K562 (cell line): Measurements from ENCODE around the gene C20orf173. TPM values are rescaled to one million over a fixed set of nuclear protein-coding genes. Genes with fewer than 3 reads are reported as not detected.

Source experiments
- ATAC-seq: fragments of 200-7000 bp; cut with Tn5 transposase; 3 replicates; pipeline ENCODE4 v1.9.1; 2020; ENCODE audit warnings: moderate library complexity
- BruUV-seq: library from RNA; stranded (reverse); fragments of 400-500 nt; replicated peaks from 2 replicates; lab custom pipeline; 2021; lab: Mats Ljungman, UMichigan
- CTCF ChIA-PET: fragments of 300-600 bp; formaldehyde crosslinking; extraction: SDS; loops from one replicate; lab custom pipeline; 2021; ENCODE audit warnings: low intra/inter-chr PET ratio; lab: Yijun Ruan, JAX
- POLR2A ChIA-PET: fragments of 300-600, 350-650 bp; sonication (Branson Sonifier 250); formaldehyde crosslinking; extraction: SDS; loops from one replicate; lab custom pipeline; 2021; ENCODE audit warnings: antibody characterized with exemption, inconsistent platforms; lab: Yijun Ruan, JAX
- DNase-seq, 4 experiments: peaks; one replicate each; pipeline versions ENCODE4 v3.0.0 to v3.0.0-alpha.2; 2011 to 2018; ENCODE audit warnings: low spot score in 3 of 4, mixed read lengths in 3 of 4; ENCODE audit errors: extremely low read depth in 1 of 4
- FAIRE-seq: peaks from 2 replicates; lab custom pipeline; 2011; peaks lifted over from hg19 to GRCh38; lab: Jason Lieb, UNC
- H2AFZ ChIP-seq: 2 replicates; pipeline ENCODE4 v1.6.0; 2011; ENCODE audit warnings: low read depth, low read length, control low read depth, inconsistent platforms
- H3K27ac ChIP-seq: fragments of 200-600 bp; 3 replicates; pipeline ENCODE4 v1.8.0; 2011; ENCODE audit warnings: low read depth, mild to moderate bottlenecking, control low read depth, inconsistent platforms, low read length, moderate library complexity, mixed read lengths; ENCODE audit errors: extremely low read depth
- H3K27me3 ChIP-seq, 2 experiments: fragments of 300-600 bp in 1 of 2; 2 replicates in 1 of 2; 3 replicates in 1 of 2; pipeline versions ENCODE4 v1.6.0 to v1.8.0; 2011; ENCODE audit warnings: inconsistent platforms in 2 of 2, low read length in 2 of 2, mild to moderate bottlenecking in 1 of 2, mixed read lengths in 1 of 2, moderate library complexity in 1 of 2; ENCODE audit not compliant: control insufficient read depth in 2 of 2, insufficient read depth in 2 of 2
- H3K36me3 ChIP-seq: fragments of 300-600 bp; 3 replicates; pipeline ENCODE4 v1.8.0; 2011; ENCODE audit warnings: mild to moderate bottlenecking, low read length, inconsistent platforms; ENCODE audit not compliant: control insufficient read depth, insufficient read depth
- H3K4me1 ChIP-seq, 2 experiments: fragments of 200-600 bp in 1 of 2; replicated peaks in 1 of 2; 2 replicates in 1 of 2; 3 replicates in 1 of 2; pipeline versions ENCODE4 v1.5.1 to v1.8.0; 2011; ENCODE audit warnings: inconsistent platforms in 2 of 2, low read length in 2 of 2, mild to moderate bottlenecking in 1 of 2, mixed read lengths in 1 of 2, moderate library complexity in 1 of 2; ENCODE audit not compliant: control insufficient read depth in 2 of 2, insufficient read depth in 2 of 2
- H3K4me2 ChIP-seq: 2 replicates; pipeline ENCODE4 v1.6.1; 2011; ENCODE audit warnings: low read length, control low read depth, inconsistent platforms, mixed read lengths; ENCODE audit not compliant: insufficient read depth
- H3K4me3 ChIP-seq: fragments of 200-600 bp; sonication (generic), shearing (Covaris generic); 2 replicates; pipeline ENCODE4 v1.5.1; 2016; ENCODE audit warnings: control low read depth, inconsistent platforms
- H3K79me2 ChIP-seq: fragments of 200-600 bp; 3 replicates; pipeline ENCODE4 v1.8.0; 2011; ENCODE audit warnings: low read length, inconsistent platforms; ENCODE audit not compliant: control insufficient read depth, insufficient read depth
- H3K9ac ChIP-seq, 2 experiments: 2 replicates each; pipeline versions ENCODE4 v1.6.0 to v1.6.1; 2011; ENCODE audit warnings: low read depth in 2 of 2, low read length in 2 of 2, control low read depth in 1 of 2, inconsistent platforms in 1 of 2, mild to moderate bottlenecking in 1 of 2, mixed read lengths in 1 of 2; ENCODE audit not compliant: insufficient read depth in 1 of 2
- H3K9me1 ChIP-seq: one replicate; pipeline ENCODE4 v1.6.0; 2011; ENCODE audit warnings: inconsistent platforms, mild to moderate bottlenecking, low read length, moderate library complexity; ENCODE audit not compliant: control insufficient read depth, insufficient read depth
- H3K9me3 ChIP-seq: replicated peaks from 2 replicates; pipeline ENCODE4 v1.5.1; 2011; ENCODE audit warnings: low read depth, low read length, inconsistent platforms; ENCODE audit not compliant: control insufficient read depth, insufficient read depth
- H4K20me1 ChIP-seq: replicated peaks from 2 replicates; pipeline ENCODE4 v1.6.1; 2011; ENCODE audit warnings: low read length, inconsistent platforms, mixed read lengths; ENCODE audit not compliant: control insufficient read depth, insufficient read depth
- CEBPB ChIP-seq: fragments of 450-650 bp; IDR thresholded peaks from 2 replicates; pipeline ENCODE4 v1.6.1; 2016; ENCODE audit warnings: missing genetic modification characterization, missing compliant biosample characterization
- CEBPG ChIP-seq, 3 experiments: fragments of 200-800 bp in 1 of 3; sonication (Bioruptor generic) in 1 of 3; sonication (generic) in 1 of 3; formaldehyde crosslinking in 1 of 3; IDR thresholded peaks in 2 of 3; conservative IDR thresholded peaks in 1 of 3; 2 replicates each; pipeline versions ENCODE4 v1.6.1 to v1.8.0; 2016 to 2022; ENCODE audit warnings: missing compliant biosample characterization in 2 of 3, missing genetic modification characterization in 2 of 3, mild to moderate bottlenecking in 1 of 3, missing genetic modification reagents in 1 of 3
- NFYB ChIP-seq: IDR thresholded peaks from 2 replicates; pipeline ENCODE4 v1.6.1; 2011; ENCODE audit warnings: mild to moderate bottlenecking, moderate library complexity; ENCODE audit not compliant: insufficient read length; ENCODE audit errors: extremely low read depth
- NR2C1 ChIP-seq, 2 experiments: fragments of 450-650 bp; IDR thresholded peaks; 2 replicates each; pipeline ENCODE4 v1.6.1; 2017; ENCODE audit warnings: mild to moderate bottlenecking in 2 of 2, antibody characterized with exemption in 1 of 2, inconsistent platforms in 1 of 2, missing compliant biosample characterization in 1 of 2, missing genetic modification characterization in 1 of 2
- SMARCA4 ChIP-seq: fragments of 450-650 bp; IDR thresholded peaks from 2 replicates; pipeline ENCODE4 v1.6.1; 2016
- TARDBP ChIP-seq: fragments of 450-650 bp; IDR thresholded peaks from 2 replicates; pipeline ENCODE4 v1.6.1; 2016
- TFAM ChIP-seq: fragments of 250-450 bp; sonication (Bioruptor Pico); conservative IDR thresholded peaks from 2 replicates; pipeline ENCODE4 v1.5.0; 2021; ENCODE audit warnings: mild to moderate bottlenecking, moderate library complexity
- ZNF124 ChIP-seq: sonication (generic); formaldehyde crosslinking; IDR thresholded peaks from 2 replicates; pipeline ENCODE4 v1.8.1; 2022; ENCODE audit warnings: missing genetic modification reagents
- WGBS: fragments of 100-300 bp; shearing (Covaris generic); methylation state at CpG from one replicate; pipeline ENCODE4 v1.1.6; 2016; ENCODE audit warnings: low coverage, mixed read lengths; ENCODE audit not compliant: insufficient coverage; ENCODE audit errors: missing lambda C conversion rate; 5-methylcytosine and 5-hydroxymethylcytosine counted together
- in situ Hi-C: fragments of 300-500 bp; cut with MboI; formaldehyde crosslinking; loops from 4 replicates; pipeline ENCODE4 v1.15.0; 2018; ENCODE audit warnings: inconsistent platforms, mixed read lengths
- intact Hi-C: fragments of 100-400 bp; cut with micrococcal nuclease; formaldehyde crosslinking; loops from 2 replicates; pipeline ENCODE4 v1.14.2; 2022
- polyA plus RNA-seq, 8 experiments: library from polyadenylated mRNA; depleted of rRNA in 4 of 8; stranded (reverse) in 5 of 8; unstranded in 3 of 8; fragments of >200 nt; fragmentation: Nextera tagmentation in 2 of 8; fragmentation: Illumina TruSeq in 1 of 8; extraction: Ambion mirVana in 2 of 8; extraction: Trizol in 1 of 8; gene quantifications; 2 replicates each; pipeline versions ENCODE4 v1.2.1 to v1.2.3, GENCODE V29; 2011 to 2014; ENCODE audit warnings: inconsistent platforms in 1 of 8, missing spikeins in 1 of 8
- total RNA-seq, 7 experiments: library from RNA; depleted of rRNA in 6 of 7; stranded (reverse); fragments of >200 nt in 6 of 7; fragmentation: Illumina TruSeq in 2 of 7; extraction: Trizol in 2 of 7; gene quantifications; 2 replicates each; pipeline versions ENCODE4 v1.2.1 to v1.2.3, GENCODE V29; 2011 to 2021; ENCODE audit warnings: low replicate concordance in 1 of 7
- TF ChIP-seq, protein P1 (sequence below), 2 experiments: fragments of 450-650 bp in 1 of 2; sonication (generic) in 1 of 2; formaldehyde crosslinking in 1 of 2; IDR thresholded peaks in 1 of 2; conservative IDR thresholded peaks in 1 of 2; 2 replicates each; pipeline versions ENCODE4 v1.6.1 to v1.8.1; 2016 to 2023; ENCODE audit warnings: mild to moderate bottlenecking in 2 of 2, moderate library complexity in 2 of 2, inconsistent platforms in 1 of 2, missing genetic modification reagents in 1 of 2

The C20orf173 gene
- total and polyA plus RNA-seq, 9 of the 15 experiments (the other 6 are each of a cell fraction or from before 2014, with no cell fraction given), result not detected

DNA sequence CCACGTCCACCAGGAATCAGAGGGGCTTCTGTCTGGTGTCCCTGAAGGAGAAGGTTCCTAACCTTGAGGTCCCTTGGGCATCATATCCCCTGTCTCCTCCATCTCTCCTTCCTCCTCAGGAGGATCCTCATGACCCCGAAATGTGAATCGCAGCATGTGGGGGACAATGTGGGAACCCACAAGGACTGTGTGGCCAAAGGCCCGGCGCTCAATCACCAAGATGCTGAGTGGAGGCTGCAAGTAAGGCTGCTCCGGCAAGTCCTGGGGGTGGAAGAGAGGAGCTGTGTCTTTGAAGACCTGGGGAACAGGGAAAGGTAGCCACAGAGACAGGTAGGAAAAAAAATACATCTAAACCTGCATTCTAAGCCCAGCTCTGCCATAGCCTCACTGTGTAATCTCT, 49.7 kb upstream of the C20orf173 start:
- WGBS, result 19% methylated on average over 6 of the region's 6 CpGs
- POLR2A ChIA-PET, result interaction anchor here (0.5 to 1.3 kb wide), 4 partner anchors 16 to 419 kb away, joined by 3 to 4 read pairs (median 4); no protein-coding TSS in a partner anchor
- CTCF ChIA-PET, result no interaction called here
- in situ Hi-C loops, result no loop called here
- intact Hi-C loops, result no loop called here
- no peak for FAIRE-seq
- Histone ChIP-seq H3K27me3 (no peaks in the 10 kb centered on the region; a peak in 1 of 5 replicates), H3K4me2 (no peak overlapping the region), H3K27ac (no peak overlapping the region), H4K20me1 (no peaks in the 10 kb centered on the region), H3K4me1 (no peaks in the 10 kb centered on the region; a peak in 1 of 5 replicates), H3K36me3 (no peaks in the 10 kb centered on the region), H2AFZ (no peak overlapping the region), H3K9me1 (no peaks in the 10 kb centered on the region), H3K9ac (no peak overlapping the region), H3K9me3 (no peaks in the 10 kb centered on the region), H3K4me3 (no peak overlapping the region), H3K79me2 (no peaks in the 10 kb centered on the region)
- TF ChIP-seq ZNF124, result no peak
- TF ChIP-seq NFYB, result no peak
- TF ChIP-seq NR2C1 (IDR thresholded peaks at IDR 0.05), result no peak
- no peak for TF ChIP-seq NR2C1 (tag; IDR thresholded peaks at IDR 0.05)
- TF ChIP-seq SMARCA4, result no peak
- TF ChIP-seq TARDBP, result no peak
- ATAC-seq, result no peak
- no peak for DNase-seq
- no TSS peak for BruUV-seq

DNA sequence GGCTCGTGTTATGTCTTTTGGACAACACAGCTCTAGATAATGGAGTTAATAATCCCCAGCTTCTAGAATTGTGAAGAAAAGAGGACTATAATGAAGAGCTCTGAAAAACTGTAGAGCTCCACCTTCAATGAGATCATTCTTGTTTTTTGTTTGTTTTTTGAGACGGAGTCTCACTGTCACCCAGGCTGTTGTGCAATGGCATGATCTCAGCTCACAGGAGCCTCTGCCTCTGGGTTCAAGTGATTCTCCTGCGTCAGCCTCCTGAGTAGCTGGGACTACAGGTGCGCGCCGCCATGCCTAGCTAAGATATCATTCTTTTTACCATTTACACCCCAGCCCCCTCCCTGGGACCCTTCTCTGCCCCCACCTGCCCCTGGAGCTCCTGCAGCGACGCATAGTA, 49.0 kb upstream of the C20orf173 start:
- ATAC-seq, result no peak
- no TSS peak for BruUV-seq
- POLR2A ChIA-PET, result interaction anchor here (0.7 to 1.3 kb wide), 4 partner anchors 11 to 64 kb away, joined by 3 to 5 read pairs (median 4); no protein-coding TSS in a partner anchor
- no peak for FAIRE-seq
- intact Hi-C loops, result no loop called here
- Histone ChIP-seq H3K9me3 (no peaks in the 10 kb centered on the region), H3K9me1 (no peaks in the 10 kb centered on the region), H3K4me1 (no peaks in the 10 kb centered on the region), H3K4me3 (no peak overlapping the region), H3K4me2 (no peak overlapping the region), H2AFZ (no peak overlapping the region), H3K36me3 (no peaks in the 10 kb centered on the region), H3K9ac (no peak overlapping the region), H3K27me3 (no peaks in the 10 kb centered on the region; a peak in 1 of 5 replicates)
- WGBS, result 48% methylated on average over 5 of the region's 8 CpGs
- in situ Hi-C loops, result no loop called here
- no peak for DNase-seq
- CTCF ChIA-PET, result no interaction called here
- TF ChIP-seq TFAM (CRISPR knock-in tag) (no peak), CEBPB (tag) (0 out of 2 replicates have a peak, but pooled peaks have one; percentile 56), CEBPG (CRISPR knock-in tag; IDR thresholded peaks at IDR 0.05) (peak; percentile 11; the same call in 1 of the 2 replicates), CEBPG (tag; conservative IDR thresholded peaks at IDR 0.05 in 1 of 2, IDR thresholded peaks at IDR 0.05 in 1 of 2) (0 out of 4 replicates have a peak, but pooled peaks of 1 of the 2 experiments have one; percentile 33)
- TF ChIP-seq, protein P1, sequence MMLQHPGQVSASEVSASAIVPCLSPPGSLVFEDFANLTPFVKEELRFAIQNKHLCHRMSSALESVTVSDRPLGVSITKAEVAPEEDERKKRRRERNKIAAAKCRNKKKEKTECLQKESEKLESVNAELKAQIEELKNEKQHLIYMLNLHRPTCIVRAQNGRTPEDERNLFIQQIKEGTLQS (IDR thresholded peaks at IDR 0.05), result peak; percentile 24; the same call in 1 of the 2 replicates
- TF ChIP-seq, protein P1 (CRISPR knock-in tag; conservative IDR thresholded peaks at IDR 0.05), result no peak
- TF ChIP-seq, all 486 proteins: peak for 3
- H4K20me1 ChIP-seq, result no peaks in the 10 kb centered on the region
- H3K79me2 ChIP-seq, result no peaks in the 10 kb centered on the region
- no peak overlapping the region for H3K27ac ChIP-seq
